HG02970 (cell line): ENCODE data around the gene LTBP1.
"Not testable (repeated sequence)": the region's sequence is repeated elsewhere in the genome, so short reads cannot be mapped to it uniquely, and the experiment has no call there.

Experiments used
- ATAC-seq: cut with Tn5 transposase; IDR thresholded peaks from one replicate; pipeline ENCODE4 v1.9.1; 2021; ENCODE audit warnings: mild to moderate bottlenecking, moderate library complexity, moderate number of reproducible peaks; ENCODE audit not compliant: unreplicated experiment, low FRiP score

Gene LTBP1

DNA sequence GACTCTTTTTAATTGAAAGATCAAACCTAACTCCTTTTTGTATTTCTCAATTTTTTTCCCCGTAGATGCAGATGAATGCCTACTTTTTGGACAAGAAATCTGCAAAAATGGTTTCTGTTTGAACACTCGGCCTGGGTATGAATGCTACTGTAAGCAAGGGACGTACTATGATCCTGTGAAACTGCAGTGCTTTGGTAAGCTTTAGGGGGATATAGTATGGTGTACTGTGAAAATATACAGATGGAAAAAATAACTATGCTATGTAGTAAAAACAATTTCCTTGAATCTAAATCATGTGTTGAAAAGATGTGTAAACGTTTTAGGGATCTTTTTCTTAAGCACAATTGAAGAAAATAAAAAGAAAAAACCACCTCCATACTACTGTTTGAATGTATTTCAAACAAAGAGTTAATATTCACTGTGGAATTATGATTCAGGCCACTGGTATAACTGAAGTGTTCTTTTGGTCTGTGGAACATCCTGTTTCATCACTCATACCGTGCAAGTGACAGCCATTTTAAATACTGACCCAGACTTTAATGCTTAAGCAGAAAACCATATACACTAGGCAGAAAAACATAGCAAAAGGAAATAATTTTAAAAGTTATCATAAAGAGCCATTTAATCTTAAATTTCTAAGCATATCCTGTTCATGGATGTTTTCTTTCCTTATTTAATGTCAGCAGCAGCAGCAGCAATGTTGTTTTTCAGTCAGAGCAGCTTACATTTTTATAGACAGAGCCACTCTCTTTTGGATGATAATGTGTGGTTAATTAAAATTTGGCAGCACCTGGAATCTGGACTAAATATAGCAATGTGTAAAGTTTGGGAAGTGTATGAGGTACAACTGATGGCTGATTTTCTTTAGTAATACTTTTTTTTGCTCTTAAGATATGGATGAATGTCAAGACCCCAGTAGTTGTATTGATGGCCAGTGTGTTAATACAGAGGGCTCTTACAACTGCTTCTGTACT is 416.9 kb downstream of the LTBP1 start:
- no peak for ATAC-seq

DNA sequence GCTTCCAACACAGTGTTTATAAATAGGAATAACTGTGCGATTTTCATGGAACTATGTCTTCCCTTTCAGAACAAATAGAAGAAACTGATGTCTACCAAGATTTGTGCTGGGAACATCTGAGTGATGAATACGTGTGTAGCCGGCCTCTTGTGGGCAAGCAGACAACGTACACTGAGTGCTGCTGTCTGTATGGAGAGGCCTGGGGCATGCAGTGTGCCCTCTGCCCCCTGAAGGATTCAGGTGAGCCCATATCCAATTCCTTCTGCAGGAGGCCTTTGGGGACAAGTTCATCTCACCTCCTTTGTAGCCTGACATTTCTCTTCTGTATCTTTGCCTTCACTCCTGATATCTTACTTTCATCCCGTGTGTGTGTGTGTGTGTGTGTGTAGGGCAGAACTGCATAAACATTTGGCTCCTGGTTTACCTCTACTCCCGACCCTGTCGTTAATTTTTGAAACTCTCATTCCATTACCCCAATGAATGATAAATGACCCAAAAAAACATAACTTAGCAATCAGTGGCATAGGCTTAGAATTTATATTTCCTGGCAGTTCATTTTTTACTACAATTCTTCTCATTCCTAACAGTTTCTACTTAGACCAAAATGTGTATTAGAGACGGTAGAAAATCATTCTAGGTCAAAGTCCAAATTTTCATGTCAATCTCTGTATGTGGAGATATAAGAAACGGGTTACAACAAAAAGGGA is 418.7 kb downstream of the LTBP1 start:
- ATAC-seq: no peak

DNA sequence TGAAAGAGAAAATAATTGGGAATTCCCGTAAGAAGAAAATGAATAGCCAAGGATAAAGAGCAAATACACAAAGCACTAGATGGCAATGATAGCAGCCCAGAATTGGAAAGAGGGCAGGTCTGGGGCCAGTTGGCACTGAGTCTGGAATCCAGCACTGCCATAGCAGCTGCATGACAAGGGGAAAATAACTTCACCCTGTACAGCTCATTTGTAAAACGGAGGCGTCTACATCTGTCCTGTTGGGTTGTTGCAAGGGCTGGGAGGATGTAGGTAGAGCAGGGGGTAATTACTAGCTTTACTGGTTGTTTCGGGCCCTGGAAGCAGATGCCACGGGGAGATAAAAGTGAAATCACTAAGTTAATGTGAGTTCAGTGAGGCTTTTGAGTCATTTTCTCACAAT is 419.7 kb downstream of the LTBP1 start:
- ATAC-seq: no peak

DNA sequence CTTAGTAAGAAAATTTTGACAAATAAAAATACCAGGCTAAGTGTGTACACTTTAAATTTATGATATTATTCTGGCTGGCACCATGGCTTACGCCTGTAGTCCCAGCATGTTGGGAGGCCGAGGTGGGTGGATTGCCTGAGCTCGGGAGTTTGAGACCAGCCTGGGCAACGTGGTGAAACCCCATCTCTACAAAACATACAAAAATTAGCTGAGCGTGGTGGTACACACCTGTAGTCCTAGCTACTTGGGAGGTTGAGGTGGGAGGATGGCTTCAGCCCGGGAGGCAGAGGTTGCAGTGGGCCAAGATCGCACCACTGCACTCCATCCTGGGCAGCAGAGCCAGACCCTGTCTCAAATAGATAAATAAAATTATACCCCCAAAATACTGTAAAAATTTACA is 421.8 kb downstream of the LTBP1 start:
- ATAC-seq: not testable (repeated sequence)

DNA sequence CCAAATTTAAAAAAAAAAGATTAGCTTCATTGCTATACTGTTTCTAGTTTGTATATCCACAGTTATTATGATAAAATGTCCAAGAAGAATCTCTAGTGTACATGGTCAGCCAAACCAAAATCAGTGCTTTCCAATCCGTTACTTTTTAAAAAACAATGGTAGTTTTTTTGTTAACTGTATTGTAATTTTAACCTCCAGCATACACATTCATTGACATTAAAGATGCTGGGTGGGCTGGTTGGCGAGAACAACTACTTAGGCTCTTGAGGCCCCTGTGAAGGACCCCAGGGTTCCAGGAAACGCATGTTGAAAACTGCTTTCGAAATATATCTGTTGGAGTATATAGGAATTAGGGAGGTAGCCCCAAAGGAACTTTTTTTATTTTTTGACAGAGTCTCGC is 422.4 kb downstream of the LTBP1 start:
- no peak for ATAC-seq

DNA sequence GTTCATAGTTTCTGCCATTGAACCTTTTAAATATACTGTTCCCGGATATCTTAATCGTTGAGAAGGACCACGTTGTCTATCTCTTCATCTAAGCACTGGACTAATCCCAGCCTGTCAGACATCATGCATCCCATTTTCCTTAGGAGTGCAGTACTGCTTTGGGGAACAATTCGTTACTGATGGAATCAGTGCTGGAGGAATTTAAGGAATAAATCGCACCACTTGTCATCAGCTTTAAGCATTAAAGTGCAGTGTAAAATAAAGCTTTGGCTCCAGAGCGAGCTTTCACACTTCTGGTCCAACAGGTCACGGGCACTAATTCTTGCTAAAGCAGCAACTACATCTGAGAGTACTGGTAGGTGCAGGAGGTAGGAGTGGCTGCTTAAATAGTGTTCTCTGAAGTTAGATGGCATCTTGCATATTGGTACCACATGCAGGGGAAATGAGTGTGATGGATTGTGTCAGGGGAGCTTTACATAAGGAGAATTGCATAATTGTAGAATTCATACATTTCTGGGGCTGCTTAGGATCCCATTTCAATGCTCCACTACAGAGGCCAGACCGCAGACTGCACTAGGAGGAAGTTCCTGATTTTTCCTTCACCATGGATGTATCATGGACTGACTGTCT is 424.0 kb downstream of the LTBP1 start:
- ATAC-seq: no peak

DNA sequence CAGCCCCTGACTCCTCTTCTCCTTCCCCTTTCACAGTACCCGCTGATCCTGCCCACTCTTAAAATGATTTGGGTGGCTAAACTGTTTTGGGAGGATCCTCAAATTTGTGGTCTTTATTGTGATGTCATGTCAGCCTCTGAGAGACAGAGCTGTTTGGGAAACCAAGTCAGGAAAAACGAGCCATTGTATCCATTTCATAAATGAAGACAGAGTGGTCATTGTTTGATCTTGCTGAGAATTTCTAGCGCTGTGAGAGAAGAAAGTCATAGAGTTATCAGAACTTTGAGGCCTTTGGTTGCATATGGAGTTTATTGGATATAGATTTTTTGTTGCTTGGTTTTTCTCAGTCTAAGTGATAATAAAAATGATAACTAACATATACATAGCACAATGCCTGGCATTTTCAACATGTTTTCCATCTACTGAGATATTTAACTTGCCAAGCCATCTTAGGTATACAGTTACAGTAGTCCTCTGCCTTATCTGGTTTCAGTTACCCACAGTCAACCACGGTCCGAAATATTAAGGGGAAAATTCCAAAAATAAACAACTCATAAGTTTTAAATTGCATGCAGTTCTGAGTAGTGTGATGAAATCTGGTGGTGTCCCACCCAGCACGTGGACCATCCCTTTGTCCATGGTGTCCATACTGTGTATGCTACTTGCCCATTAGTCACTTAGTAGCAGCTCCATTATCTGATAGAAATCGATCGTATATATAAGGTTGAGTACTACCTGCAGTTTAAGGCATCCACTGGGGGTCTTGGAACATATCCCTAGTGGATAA is 424.7 kb downstream of the LTBP1 start:
- ATAC-seq: no peak

DNA sequence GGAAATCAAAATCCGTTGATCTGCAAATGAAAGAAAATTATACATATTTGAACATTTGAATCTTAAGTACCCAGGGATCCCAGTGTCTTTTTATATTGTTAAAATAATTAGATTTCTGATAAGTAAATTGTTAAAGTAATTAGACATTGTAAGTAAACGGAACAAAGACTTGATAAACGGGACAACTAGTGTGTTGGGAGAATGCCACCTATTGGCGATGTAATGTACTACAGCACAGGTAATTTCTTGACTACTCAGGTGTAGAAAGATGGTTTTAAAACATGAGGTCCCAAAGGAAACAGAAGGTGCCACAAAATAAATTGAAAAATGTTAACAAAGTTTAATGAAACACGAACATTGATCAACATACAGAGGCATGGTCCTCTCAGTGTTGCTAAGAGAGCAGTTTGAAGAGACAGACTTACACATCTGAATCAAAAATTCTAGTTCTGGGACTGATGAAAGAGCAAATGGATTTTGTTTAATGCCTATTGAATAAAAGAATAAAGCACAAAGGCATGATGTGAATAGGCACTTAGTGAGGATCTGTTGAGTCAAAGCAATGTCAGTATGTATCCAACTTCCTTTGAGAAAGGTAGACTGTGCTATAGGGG is 426.3 kb downstream of the LTBP1 start:
- ATAC-seq: no peak

DNA sequence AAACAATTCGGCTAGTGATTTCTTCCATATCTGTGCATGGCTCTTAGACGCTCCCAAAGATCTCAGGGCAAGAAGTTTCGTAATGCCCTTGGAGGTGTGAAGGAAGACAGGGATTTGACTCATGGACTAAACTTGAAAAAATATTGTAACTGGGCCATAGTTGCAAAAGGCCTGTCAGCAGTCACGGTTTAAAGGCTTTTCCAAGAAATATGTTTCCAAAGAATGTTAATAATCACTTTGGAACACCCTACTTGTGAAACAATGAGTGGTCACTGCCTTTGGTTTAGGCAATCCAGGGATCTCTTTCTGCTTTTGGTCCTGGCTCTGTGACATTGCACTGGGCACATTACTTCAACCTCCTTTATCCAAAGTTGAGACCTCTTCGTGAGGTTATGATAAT is 427.2 kb downstream of the LTBP1 start:
- ATAC-seq: no peak

DNA sequence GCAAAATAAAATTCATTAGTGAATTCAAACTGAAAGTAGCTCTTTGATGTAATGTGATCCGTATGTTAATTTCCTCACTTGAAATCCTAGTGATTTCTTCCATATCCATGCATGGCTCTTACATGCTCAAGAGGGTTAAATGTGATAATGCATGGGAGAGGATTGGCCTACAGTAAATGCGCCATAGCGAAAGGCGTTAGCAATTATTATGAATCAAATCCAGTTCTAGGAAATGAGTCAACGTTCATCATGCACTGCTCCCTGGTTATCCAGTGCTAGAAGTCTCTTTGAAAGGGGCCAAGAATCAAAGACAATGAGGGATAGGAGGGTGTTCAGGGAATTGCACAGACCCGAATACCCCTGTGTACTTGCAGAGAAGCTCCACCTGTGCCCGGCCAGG is 428.3 kb downstream of the LTBP1 start:
- no peak for ATAC-seq

DNA sequence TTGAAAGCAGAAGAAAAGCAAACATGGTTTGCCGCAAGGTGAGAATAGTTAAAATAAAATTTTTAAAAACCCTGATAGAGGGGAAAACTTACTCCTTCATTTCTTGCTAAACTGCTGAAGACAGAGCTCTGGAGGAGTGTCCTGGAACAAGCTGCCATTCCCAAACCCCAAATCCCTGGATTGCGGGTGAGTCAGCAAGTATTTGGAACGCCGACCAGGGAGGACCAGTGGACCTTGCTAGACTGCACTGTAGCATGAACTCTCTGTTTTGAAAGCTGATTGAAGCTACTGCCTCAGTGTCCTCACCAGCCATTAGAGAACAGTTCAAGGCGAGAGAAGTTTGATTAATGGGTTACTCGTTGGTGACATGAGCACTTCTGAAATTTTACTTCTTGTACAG is 430.3 kb downstream of the LTBP1 start:
- ATAC-seq: no peak

DNA sequence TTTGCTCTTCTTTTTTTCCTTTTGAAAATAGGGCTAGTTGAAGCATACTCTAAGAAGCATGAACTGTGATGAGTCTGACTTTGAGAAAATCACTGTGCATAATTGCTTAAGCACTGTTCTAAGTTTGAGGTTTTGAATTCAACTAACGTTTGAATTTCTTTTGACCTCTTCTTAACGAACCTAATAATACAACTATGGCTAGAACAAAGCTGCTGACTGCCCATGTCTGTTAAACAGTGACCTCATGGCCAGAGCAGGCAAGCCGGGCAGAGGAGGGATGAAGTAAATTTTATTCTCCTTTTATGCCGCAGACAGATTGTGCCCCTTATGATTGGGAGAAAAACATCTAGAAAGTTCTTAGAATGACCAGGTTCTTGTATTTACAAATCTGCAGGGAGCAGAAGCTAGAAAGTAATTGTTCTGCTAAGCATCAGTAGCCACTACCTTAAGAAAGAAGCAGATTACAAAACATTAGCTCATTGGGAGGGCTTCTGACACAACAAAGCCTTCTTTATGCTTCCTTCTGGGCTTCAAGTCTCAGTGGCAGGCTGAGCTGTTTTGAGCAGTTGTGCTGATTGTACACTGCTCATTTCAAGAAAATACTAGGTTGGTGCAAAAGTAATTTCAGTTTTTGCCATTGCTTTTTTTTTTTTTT is 431.9 kb downstream of the LTBP1 start:
- ATAC-seq: no peak

DNA sequence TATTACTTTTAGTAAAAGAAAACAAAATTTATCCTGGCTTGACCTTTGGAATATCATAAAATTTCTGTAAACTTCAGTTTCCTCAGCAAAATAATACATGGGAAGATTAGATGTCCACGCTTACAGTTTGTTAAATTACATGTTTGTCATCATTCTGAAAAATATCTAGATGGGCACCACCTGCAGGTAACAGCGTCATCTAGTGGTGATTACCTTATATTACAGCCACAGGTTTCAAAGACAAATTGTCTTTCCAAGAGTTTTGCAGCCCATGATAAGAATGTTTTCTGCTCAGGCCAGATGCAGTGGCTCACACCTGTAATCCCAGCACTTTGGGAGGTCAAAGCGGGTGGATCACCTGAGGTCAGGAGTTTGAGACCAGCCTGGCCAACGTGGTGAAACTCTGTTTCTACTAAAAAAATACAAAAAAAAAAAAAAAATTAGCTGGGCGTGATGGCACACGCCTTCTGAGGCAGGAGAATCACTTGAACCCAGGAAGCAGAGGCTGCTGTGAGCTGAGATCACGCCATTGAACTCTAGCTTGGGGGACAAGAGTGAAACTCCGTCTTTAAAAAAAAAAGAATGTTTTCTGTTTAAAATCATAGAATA is 433.4 kb downstream of the LTBP1 start:
- ATAC-seq: no peak

DNA sequence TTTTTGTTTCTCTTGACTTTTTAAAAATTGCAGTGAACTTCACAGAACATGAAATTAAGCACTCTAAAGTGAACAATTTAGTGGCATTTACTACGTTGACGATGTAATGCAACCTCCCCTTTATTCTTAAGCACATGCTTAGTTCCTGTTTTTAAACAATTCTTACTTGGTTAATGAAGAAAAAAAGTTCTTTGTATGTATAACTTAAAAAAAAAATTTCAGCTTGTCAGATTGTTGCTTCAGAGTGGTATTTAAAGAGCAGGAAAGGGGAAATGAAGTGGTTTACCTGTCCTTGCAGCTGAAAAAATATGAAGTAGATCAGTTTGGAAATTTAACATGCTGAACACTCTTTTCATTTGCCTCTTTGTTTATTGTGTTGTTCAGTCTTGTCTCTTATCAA is 434.0 kb downstream of the LTBP1 start:
- no peak for ATAC-seq

DNA sequence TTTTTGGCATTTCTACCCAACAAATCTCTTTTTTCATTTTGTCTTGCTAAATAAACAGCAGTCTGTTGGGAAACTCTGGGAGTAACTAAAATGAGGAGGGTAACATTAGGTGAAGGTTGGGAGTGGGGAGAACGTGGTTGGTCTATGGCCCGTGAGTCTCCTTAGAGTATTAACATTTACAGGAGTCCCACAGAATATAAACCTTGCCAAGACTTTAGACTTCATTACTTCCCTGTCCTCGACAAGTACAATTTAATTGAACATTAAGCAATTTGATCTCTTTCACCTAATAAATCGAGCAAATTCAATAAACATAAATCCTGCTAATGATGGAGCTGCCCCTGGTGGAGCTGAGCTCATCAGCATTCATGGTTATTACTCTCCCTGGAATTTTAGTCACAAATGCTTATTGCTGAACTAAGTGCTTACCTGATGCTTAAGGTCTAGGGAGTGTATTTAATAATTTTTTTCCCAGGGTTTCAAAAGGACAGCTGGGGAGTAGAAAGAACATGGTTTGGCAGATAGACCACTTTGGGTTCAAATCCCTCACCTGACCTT is 434.6 kb downstream of the LTBP1 start:
- no peak for ATAC-seq

DNA sequence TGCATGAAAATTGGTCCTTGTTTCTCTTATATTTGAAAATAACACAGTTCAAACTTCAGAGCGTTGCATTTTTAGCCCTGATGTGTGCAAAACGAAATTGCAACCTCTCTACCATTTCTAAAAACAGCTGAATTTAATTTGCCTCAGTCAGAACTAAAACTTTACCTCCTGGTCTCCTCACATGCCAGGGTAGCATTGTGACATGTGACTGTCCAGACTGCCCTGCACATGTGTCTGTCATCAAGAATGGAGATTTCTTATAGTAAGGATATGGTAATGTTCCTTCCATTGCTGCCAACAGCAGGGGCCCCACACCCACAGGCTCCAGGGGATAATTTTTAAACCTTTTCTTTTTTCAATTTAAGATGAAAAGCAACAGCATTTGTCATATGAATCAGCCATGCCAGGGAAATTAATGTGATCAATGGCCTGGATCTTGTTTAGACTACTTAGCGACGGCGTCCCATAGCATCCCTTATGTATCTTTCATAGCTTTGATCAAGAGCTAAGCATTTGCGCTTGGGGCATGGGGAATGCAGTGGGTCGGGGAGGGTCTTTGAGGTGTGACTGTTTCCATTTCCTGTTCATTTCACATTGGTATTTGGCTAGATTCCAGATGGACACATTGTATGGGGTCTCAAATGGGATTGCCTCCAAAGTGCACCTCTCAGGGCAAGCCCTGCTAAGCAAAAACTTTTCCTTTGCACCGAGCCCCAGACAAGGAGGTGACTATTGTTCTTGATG is 437.3 kb downstream of the LTBP1 start:
- no peak for ATAC-seq

DNA sequence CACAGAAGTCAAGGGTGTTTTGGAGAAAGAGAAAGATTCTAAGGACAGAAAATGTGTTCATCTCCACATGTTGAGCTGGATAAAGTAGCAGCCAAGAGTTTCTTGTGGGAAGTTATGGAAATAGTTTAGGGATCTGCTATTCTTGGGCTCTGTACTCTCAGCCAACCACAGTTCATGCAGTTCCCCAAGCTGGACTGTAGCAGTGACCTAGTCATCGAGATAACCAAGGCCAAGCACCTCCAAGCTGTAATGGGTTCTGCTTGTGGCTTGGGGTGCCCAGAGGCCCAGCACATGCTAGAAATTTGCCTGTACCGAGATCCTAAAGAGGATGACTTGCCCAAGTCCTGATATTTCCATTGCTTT is 437.8 kb downstream of the LTBP1 start:
- ATAC-seq: no peak

DNA sequence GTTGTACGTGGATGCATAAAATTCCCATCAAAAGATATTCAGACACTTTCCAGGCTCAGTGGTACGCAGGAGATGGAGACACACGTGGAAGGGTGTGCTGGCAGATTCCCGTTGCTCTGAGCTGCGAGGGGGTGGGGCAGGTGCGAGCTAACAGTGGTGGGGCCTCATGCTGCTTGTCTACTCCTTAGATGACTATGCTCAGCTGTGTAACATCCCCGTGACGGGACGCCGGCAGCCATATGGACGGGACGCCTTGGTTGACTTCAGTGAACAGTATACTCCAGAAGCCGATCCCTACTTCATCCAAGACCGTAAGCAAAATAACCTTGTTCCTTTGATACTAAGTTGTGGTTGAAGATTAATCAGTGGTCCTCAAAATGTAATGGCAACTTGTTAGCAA is 442.2 kb downstream of the LTBP1 start:
- ATAC-seq: no peak
